IPS-18a (cell line): Measurements from ENCODE around the gene OR2V2.

Source experiments
- H3K27ac ChIP-seq: one replicate; pipeline ENCODE4 v1.5.1; 2013; ENCODE audit warnings: low read length
- H3K27me3 ChIP-seq: one replicate; pipeline ENCODE4 v1.6.1; 2013; ENCODE audit warnings: mild to moderate bottlenecking, low read length; ENCODE audit not compliant: control insufficient read depth, insufficient read depth
- H3K36me3 ChIP-seq: one replicate; pipeline ENCODE4 v1.6.1; 2013; ENCODE audit warnings: low read depth, low read length; ENCODE audit not compliant: control insufficient read depth
- H3K4me1 ChIP-seq: one replicate; pipeline ENCODE4 v1.6.1; 2013; ENCODE audit warnings: low read depth, low read length; ENCODE audit not compliant: control insufficient read depth
- H3K4me3 ChIP-seq: one replicate; pipeline ENCODE4 v1.5.1; 2013; ENCODE audit warnings: low read length
- H3K9ac ChIP-seq: one replicate; pipeline ENCODE4 v1.6.1; 2013; ENCODE audit warnings: mild to moderate bottlenecking, low read length, moderate library complexity
- H3K9me3 ChIP-seq: one replicate; pipeline ENCODE4 v1.6.1; 2013; ENCODE audit warnings: low read depth, low read length; ENCODE audit not compliant: control insufficient read depth

OR2V2 gene

GRCh38 chr5:181189962-181190710 lies 42.8 kb downstream of the OR2V2 start:
- Histone ChIP-seq H3K36me3 (no peaks in the 10 kb centered on the region), H3K27me3 (peaks cover 43% of the 10 kb centered on the region), H3K9ac (no peak overlapping the region), H3K4me1 (peaks cover 5% of the 10 kb centered on the region), H3K4me3 (peak overlapping the region; percentile 80), H3K27ac (no peak overlapping the region), H3K9me3 (no peaks in the 10 kb centered on the region)

GRCh38 chr5:181190711-181191525 lies 43.5 kb downstream of the OR2V2 start:
- Histone ChIP-seq H3K27ac (no peak overlapping the region), H3K4me3 (peak overlapping the region; percentile 80), H3K27me3 (peaks cover 43% of the 10 kb centered on the region), H3K9me3 (no peaks in the 10 kb centered on the region), H3K9ac (no peak overlapping the region), H3K36me3 (no peaks in the 10 kb centered on the region), H3K4me1 (peaks cover 5% of the 10 kb centered on the region)

- Histone ChIP-seq H3K9me3 (no peaks in the 10 kb centered on the region), H3K4me3 (peak overlapping the region; percentile 80), H3K9ac (peak overlapping the region; percentile 59), H3K36me3 (no peaks in the 10 kb centered on the region), H3K27ac (no peak overlapping the region), H3K27me3 (peaks cover 43% of the 10 kb centered on the region), H3K4me1 (peaks cover 5% of the 10 kb centered on the region)
Measured at GRCh38 chr5:181191526-181192336, 44.3 kb downstream of the OR2V2 start.

- H3K27me3 ChIP-seq, result peaks cover 43% of the 10 kb centered on the region
- H3K9ac ChIP-seq, result peak overlapping the region; percentile 59
- peaks cover 7% of the 10 kb centered on the region for H3K4me1 ChIP-seq
- H3K27ac ChIP-seq, result no peak overlapping the region
- no peaks in the 10 kb centered on the region for H3K36me3 ChIP-seq
- no peaks in the 10 kb centered on the region for H3K9me3 ChIP-seq
- H3K4me3 ChIP-seq, result peak overlapping the region; percentile 80
Measured at GRCh38 chr5:181192337-181193046, 45.1 kb downstream of the OR2V2 start.

GRCh38 chr5:181193656-181194055 lies 46.3 kb downstream of the OR2V2 start:
- no peak overlapping the region for H3K4me3 ChIP-seq
- no peaks in the 10 kb centered on the region for H3K9me3 ChIP-seq
- H3K27me3 ChIP-seq, result peaks cover 43% of the 10 kb centered on the region
- H3K4me1 ChIP-seq, result peaks cover 19% of the 10 kb centered on the region
- H3K9ac ChIP-seq, result no peak overlapping the region
- H3K36me3 ChIP-seq, result no peaks in the 10 kb centered on the region
- no peak overlapping the region for H3K27ac ChIP-seq

- Histone ChIP-seq H3K27ac (no peak overlapping the region), H3K9ac (no peak overlapping the region), H3K4me3 (no peak overlapping the region), H3K36me3 (no peaks in the 10 kb centered on the region), H3K27me3 (peaks cover 39% of the 10 kb centered on the region), H3K9me3 (no peaks in the 10 kb centered on the region), H3K4me1 (peaks cover 24% of the 10 kb centered on the region)
Measured at GRCh38 chr5:181194489-181195248, 47.3 kb downstream of the OR2V2 start.

GRCh38 chr5:181195249-181195761 lies 47.9 kb downstream of the OR2V2 start:
- peaks cover 21% of the 10 kb centered on the region for H3K4me1 ChIP-seq
- no peak overlapping the region for H3K4me3 ChIP-seq

GRCh38 chr5:181197326-181197951 lies 50.1 kb downstream of the OR2V2 start:
- peaks cover 48% of the 10 kb centered on the region for H3K27me3 ChIP-seq
- no peak overlapping the region for H3K27ac ChIP-seq
- peaks cover 19% of the 10 kb centered on the region for H3K4me1 ChIP-seq
- no peaks in the 10 kb centered on the region for H3K9me3 ChIP-seq
- H3K9ac ChIP-seq, result no peak overlapping the region
- no peaks in the 10 kb centered on the region for H3K36me3 ChIP-seq
- H3K4me3 ChIP-seq, result no peak overlapping the region

More at GRCh38 chr5:181195249-181195761, 47.9 kb downstream of the OR2V2 start:
- H3K27ac ChIP-seq, result no peak overlapping the region
- no peaks in the 10 kb centered on the region for H3K36me3 ChIP-seq
- H3K9me3 ChIP-seq, result no peaks in the 10 kb centered on the region
- no peak overlapping the region for H3K9ac ChIP-seq
- H3K27me3 ChIP-seq, result peaks cover 39% of the 10 kb centered on the region

- Histone ChIP-seq H3K9me3 (no peaks in the 10 kb centered on the region), H3K36me3 (no peaks in the 10 kb centered on the region), H3K27ac (no peak overlapping the region), H3K27me3 (peaks cover 48% of the 10 kb centered on the region), H3K4me1 (peaks cover 19% of the 10 kb centered on the region), H3K9ac (no peak overlapping the region), H3K4me3 (no peak overlapping the region)
Measured at GRCh38 chr5:181198106-181198685, 50.8 kb downstream of the OR2V2 start.
